ENCODE results near the gene PUSL1.

PUSL1 gene

GRCh38 chr1:1358433-1359271 is 50.3 kb downstream of the PUSL1 start, which contains the start of gene MXRA8:
MXRA8 (minus strand) TSS chr1:1358555; CDS start chr1:1358504, 51 bp downstream.
- H3K36me3 Mint-ChIP-seq (ENCODE audit: low read depth) = no peaks in the 10 kb centered on the region
- H3K4me3 Mint-ChIP-seq = no peak within 1 kb of the TSS

GRCh38 chr1:1359308-1359663 is 50.9 kb downstream of the PUSL1 start:
- peaks cover 6% of the 10 kb centered on the region for H3K4me1 Mint-ChIP-seq (ENCODE audit: low read depth)
- no peaks in the 10 kb centered on the region for H3K36me3 Mint-ChIP-seq (ENCODE audit: low read depth)
- H3K4me3 Mint-ChIP-seq = no peak overlapping the region
- no peak overlapping the region for H3K27ac Mint-ChIP-seq
- H3K27me3 Mint-ChIP-seq (ENCODE audit: low read depth) = peaks cover 12% of the 10 kb centered on the region
- no peaks in the 10 kb centered on the region for H3K9me3 Mint-ChIP-seq

More at GRCh38 chr1:1358433-1359271, 50.3 kb downstream of the PUSL1 start, which contains the start of gene MXRA8:
- H3K4me1 Mint-ChIP-seq (ENCODE audit: low read depth) = peaks cover 6% of the 10 kb centered on the region
- no peak within 1 kb of the TSS for H3K27ac Mint-ChIP-seq
- H3K27me3 Mint-ChIP-seq (ENCODE audit: low read depth) = peaks cover 18% of the 10 kb centered on the region
- no peaks in the 10 kb centered on the region for H3K9me3 Mint-ChIP-seq

- Mint-ChIP-seq H3K4me3 (no peak overlapping the region), H3K27ac (peak overlapping the region; percentile 15), H3K9me3 (no peaks in the 10 kb centered on the region), H3K27me3 (ENCODE audit: low read depth) (peaks cover 10% of the 10 kb centered on the region), H3K36me3 (ENCODE audit: low read depth) (no peaks in the 10 kb centered on the region), H3K4me1 (ENCODE audit: low read depth) (peaks cover 6% of the 10 kb centered on the region)
Measured at GRCh38 chr1:1359664-1360468, 51.5 kb downstream of the PUSL1 start.

GRCh38 chr1:1360506-1361169 is 52.2 kb downstream of the PUSL1 start:
- peaks cover 10% of the 10 kb centered on the region for H3K27me3 Mint-ChIP-seq (ENCODE audit: low read depth)
- no peak overlapping the region for H3K4me3 Mint-ChIP-seq
- no peak overlapping the region for H3K27ac Mint-ChIP-seq
- no peaks in the 10 kb centered on the region for H3K9me3 Mint-ChIP-seq
- H3K4me1 Mint-ChIP-seq (ENCODE audit: low read depth) = peaks cover 6% of the 10 kb centered on the region
- H3K36me3 Mint-ChIP-seq (ENCODE audit: low read depth) = no peaks in the 10 kb centered on the region

All from T-helper 1 cell treated with Interleukin-12 subunit alpha and Interleukin-12 subunit beta and Interleukin-4 antibody, amounts not matched to agents 30 μg/mL and 1 μg/mL, for 36 hours (primary cell).